HEK293 (cell line): ENCODE results near the gene CSNK1A1.

Experiments
- GLI4 ChIP-seq: fragments of 450-650 bp; formaldehyde crosslinking; IDR thresholded peaks from 2 replicates; pipeline ENCODE4 v1.5.1; 2016; ENCODE audit warnings: missing biosample characterization, missing genetic modification characterization
- PRDM2 ChIP-seq: fragments of 450-650 bp; formaldehyde crosslinking; IDR thresholded peaks from 2 replicates; pipeline ENCODE4 v1.5.1; 2016; ENCODE audit warnings: missing biosample characterization, missing genetic modification characterization, borderline replicate concordance
- SP2 ChIP-seq: fragments of 450-650 bp; formaldehyde crosslinking; IDR thresholded peaks from 2 replicates; pipeline ENCODE4 v1.5.1; 2016; ENCODE audit warnings: missing biosample characterization, missing genetic modification characterization
- ZBTB6 ChIP-seq: fragments of 450-650 bp; formaldehyde crosslinking; IDR thresholded peaks from 2 replicates; pipeline ENCODE4 v1.5.1; 2017; ENCODE audit warnings: missing biosample characterization, missing genetic modification characterization
- ZFP41 ChIP-seq: fragments of 450-650 bp; formaldehyde crosslinking; IDR thresholded peaks from 2 replicates; pipeline ENCODE4 v1.5.1; 2016; ENCODE audit warnings: missing biosample characterization, missing genetic modification characterization, borderline replicate concordance
- ZNF146 ChIP-seq: fragments of 450-650 bp; formaldehyde crosslinking; IDR thresholded peaks from 2 replicates; pipeline ENCODE4 v1.5.1; 2016; ENCODE audit warnings: missing biosample characterization, missing genetic modification characterization
- ZNF169 ChIP-seq: fragments of 450-650 bp; formaldehyde crosslinking; IDR thresholded peaks from 2 replicates; pipeline ENCODE4 v1.5.1; 2016; ENCODE audit warnings: missing biosample characterization, missing genetic modification characterization
- ZNF211 ChIP-seq: fragments of 450-650 bp; formaldehyde crosslinking; IDR thresholded peaks from 2 replicates; pipeline ENCODE4 v1.5.1; 2016; ENCODE audit warnings: low read depth, missing biosample characterization, missing genetic modification characterization
- ZNF558 ChIP-seq: fragments of 450-650 bp; formaldehyde crosslinking; IDR thresholded peaks from 2 replicates; pipeline ENCODE4 v1.5.1; 2016; ENCODE audit warnings: missing biosample characterization, missing genetic modification characterization
- ZNF571 ChIP-seq: fragments of 450-650 bp; formaldehyde crosslinking; IDR thresholded peaks from 2 replicates; pipeline ENCODE4 v1.5.0; 2017; ENCODE audit warnings: missing biosample characterization, missing genetic modification characterization
- ZNF585B ChIP-seq: fragments of 450-650 bp; formaldehyde crosslinking; IDR thresholded peaks from 2 replicates; pipeline ENCODE4 v1.5.1; 2016; ENCODE audit warnings: missing biosample characterization, missing genetic modification characterization
- ZNF600 ChIP-seq: fragments of 450-650 bp; formaldehyde crosslinking; IDR thresholded peaks from 2 replicates; pipeline ENCODE4 v1.5.1; 2016; ENCODE audit warnings: missing biosample characterization, missing genetic modification characterization
- TF ChIP-seq, protein P1 (sequence below): fragments of 450-650 bp; formaldehyde crosslinking; IDR thresholded peaks from 2 replicates; pipeline ENCODE4 v1.5.1; 2016; ENCODE audit warnings: missing biosample characterization, missing genetic modification characterization
- TF ChIP-seq, protein P2 (sequence below): fragments of 450-650 bp; formaldehyde crosslinking; IDR thresholded peaks from 2 replicates; pipeline ENCODE4 v1.5.1; 2016; ENCODE audit warnings: missing biosample characterization, missing genetic modification characterization

DNA sequence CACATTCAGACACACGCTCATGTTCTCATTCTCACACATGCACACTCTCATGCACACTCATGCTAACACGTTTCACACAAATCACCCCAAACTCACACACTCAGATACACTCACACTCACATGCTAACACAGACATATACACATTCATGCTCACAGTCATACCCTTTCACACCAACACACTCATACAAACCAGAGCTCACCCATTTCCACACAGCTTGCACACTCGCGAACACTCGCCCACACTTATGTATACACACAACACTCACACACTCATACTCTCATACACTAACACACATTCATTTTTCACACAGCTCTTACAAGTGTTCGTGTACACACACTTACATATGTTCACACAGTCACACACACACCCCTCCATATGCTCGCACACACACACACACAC lies 108.0 kb downstream of the CSNK1A1 start:
- TF ChIP-seq, protein P1, sequence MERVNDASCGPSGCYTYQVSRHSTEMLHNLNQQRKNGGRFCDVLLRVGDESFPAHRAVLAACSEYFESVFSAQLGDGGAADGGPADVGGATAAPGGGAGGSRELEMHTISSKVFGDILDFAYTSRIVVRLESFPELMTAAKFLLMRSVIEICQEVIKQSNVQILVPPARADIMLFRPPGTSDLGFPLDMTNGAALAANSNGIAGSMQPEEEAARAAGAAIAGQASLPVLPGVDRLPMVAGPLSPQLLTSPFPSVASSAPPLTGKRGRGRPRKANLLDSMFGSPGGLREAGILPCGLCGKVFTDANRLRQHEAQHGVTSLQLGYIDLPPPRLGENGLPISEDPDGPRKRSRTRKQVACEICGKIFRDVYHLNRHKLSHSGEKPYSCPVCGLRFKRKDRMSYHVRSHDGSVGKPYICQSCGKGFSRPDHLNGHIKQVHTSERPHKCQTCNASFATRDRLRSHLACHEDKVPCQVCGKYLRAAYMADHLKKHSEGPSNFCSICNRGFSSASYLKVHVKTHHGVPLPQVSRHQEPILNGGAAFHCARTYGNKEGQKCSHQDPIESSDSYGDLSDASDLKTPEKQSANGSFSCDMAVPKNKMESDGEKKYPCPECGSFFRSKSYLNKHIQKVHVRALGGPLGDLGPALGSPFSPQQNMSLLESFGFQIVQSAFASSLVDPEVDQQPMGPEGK (tag by site-specific recombination): no peak
- TF ChIP-seq ZNF558 (tag by site-specific recombination): no peak
- TF ChIP-seq ZBTB6 (tag by site-specific recombination): no peak
- TF ChIP-seq ZNF169 (tag by site-specific recombination): no peak
- TF ChIP-seq ZNF211: no peak
- TF ChIP-seq ZNF146 (tag by site-specific recombination): no peak
- TF ChIP-seq ZNF585B: no peak
- no peak for TF ChIP-seq ZFP41 (tag by site-specific recombination)
- TF ChIP-seq GLI4 (tag by site-specific recombination): no peak
- TF ChIP-seq ZNF600 (tag by site-specific recombination): no peak
- TF ChIP-seq, protein P2, sequence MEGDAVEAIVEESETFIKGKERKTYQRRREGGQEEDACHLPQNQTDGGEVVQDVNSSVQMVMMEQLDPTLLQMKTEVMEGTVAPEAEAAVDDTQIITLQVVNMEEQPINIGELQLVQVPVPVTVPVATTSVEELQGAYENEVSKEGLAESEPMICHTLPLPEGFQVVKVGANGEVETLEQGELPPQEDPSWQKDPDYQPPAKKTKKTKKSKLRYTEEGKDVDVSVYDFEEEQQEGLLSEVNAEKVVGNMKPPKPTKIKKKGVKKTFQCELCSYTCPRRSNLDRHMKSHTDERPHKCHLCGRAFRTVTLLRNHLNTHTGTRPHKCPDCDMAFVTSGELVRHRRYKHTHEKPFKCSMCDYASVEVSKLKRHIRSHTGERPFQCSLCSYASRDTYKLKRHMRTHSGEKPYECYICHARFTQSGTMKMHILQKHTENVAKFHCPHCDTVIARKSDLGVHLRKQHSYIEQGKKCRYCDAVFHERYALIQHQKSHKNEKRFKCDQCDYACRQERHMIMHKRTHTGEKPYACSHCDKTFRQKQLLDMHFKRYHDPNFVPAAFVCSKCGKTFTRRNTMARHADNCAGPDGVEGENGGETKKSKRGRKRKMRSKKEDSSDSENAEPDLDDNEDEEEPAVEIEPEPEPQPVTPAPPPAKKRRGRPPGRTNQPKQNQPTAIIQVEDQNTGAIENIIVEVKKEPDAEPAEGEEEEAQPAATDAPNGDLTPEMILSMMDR: no peak
- TF ChIP-seq ZNF571 (tag by site-specific recombination): no peak
- TF ChIP-seq PRDM2 (tag by site-specific recombination): no peak
- TF ChIP-seq SP2 (tag by site-specific recombination): no peak
